ENCODE measurements around the gene ZNF433.

Gene ZNF433

DNA sequence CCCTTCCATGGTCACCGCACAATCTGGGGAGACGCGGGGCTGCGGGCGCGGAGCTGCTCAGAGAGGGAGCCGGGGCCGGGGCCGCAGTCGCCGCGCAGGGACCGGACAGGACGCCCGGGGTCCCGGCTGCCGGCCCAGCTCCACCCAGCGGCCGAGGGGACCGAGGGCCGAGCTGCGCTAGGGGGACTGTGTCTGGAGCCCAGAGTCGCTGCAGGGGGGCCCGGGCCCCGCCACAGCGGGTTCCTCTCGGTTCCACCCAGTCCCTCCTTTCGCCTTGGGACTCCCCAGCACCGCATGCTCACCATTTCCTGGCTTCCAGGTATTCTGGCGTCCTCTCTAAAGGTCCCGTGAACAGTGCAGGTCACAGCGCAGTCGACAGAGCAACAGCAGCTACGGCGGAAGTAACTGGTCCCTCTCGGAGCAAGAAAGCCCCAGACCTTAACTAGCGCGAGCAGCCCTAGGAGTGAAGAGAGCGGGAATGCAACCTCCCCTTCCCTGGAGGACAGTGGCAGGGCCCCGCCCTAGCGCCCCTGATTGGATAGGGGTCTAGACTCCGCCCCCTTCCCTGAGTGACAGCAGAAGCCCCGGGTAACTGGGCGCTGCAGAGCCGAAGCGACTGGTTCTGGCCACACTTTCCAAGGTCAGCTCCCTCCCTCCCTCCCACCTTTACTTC, 17.2 kb upstream of the ZNF433 start, which contains the start of gene ZNF878:
Gene ZNF878 (minus strand): TSS at position 465 of the 673 bp plus-strand sequence. CDS start 160 bp downstream, at position 305.
- FAIRE-seq, result no peak
- no peak for TF ChIP-seq CTCF (IDR thresholded peaks at IDR 0.05; ENCODE audit: insufficient read depth, missing control alignments)
- DNase-seq (ENCODE audit: insufficient read length, low spot score), result peak; percentile 80

GRCh38 chr19:12052091-12052496, 16.6 kb upstream of the ZNF433 start:
- no peak for DNase-seq (ENCODE audit: insufficient read length, low spot score)
- no peak for FAIRE-seq
- TF ChIP-seq CTCF (IDR thresholded peaks at IDR 0.05; ENCODE audit: insufficient read depth, missing control alignments), result no peak

- no peak for FAIRE-seq
- no peak for DNase-seq (ENCODE audit: insufficient read length, low spot score)
- no peak for TF ChIP-seq CTCF (IDR thresholded peaks at IDR 0.05; ENCODE audit: insufficient read depth, missing control alignments)
These were observed 12.4 kb upstream of the ZNF433 start for GRCh38 chr19:12047868-12048267.

DNA sequence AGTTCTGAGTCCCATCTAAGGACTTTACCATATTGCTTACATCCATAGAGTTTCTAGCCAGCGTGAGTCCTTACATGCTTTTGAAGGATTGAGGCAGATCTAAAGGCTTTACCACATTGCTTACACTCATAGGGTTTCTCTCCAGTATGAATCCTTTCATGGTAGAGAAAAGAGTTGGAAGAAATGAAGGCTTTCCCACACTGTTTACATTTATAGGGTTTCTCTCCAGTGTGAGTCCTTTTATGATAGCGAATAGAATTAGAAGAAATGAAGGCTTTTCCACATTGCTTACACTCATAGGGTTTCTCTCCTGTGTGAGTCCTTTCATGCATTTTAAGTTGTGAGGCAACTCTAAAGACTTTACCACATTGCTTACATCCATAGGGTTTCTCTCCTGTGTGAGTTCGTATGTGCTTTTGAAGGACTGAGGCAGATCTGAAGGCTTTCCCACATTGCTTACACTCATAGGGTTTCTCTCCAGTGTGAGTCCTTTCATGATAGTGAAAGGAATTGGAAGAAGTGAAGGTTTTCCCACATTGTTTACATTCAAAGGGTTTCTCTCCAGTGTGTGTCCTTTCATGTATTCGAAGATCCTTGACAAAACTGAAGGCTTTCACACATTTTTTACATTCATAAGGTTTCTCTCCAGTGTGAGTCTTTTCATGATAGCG, 8.4 kb upstream of the ZNF433 start:
- no peak for TF ChIP-seq CTCF (IDR thresholded peaks at IDR 0.05; ENCODE audit: insufficient read depth, missing control alignments)
- DNase-seq (ENCODE audit: insufficient read length, low spot score) (no peak), FAIRE-seq (no peak)

- DNase-seq (ENCODE audit: insufficient read length, low spot score), result no peak
- no peak for FAIRE-seq
These were observed 7.4 kb upstream of the ZNF433 start for GRCh38 chr19:12042893-12043292.

GRCh38 chr19:12034620-12035019, 859 bp downstream of the ZNF433 start:
- no peak for TF ChIP-seq CTCF (IDR thresholded peaks at IDR 0.05; ENCODE audit: insufficient read depth, missing control alignments)
- no peak for DNase-seq (ENCODE audit: insufficient read length, low spot score)
- FAIRE-seq, result no peak

More at GRCh38 chr19:12042893-12043292, 7.4 kb upstream of the ZNF433 start:
- no peak for TF ChIP-seq CTCF (IDR thresholded peaks at IDR 0.05; ENCODE audit: insufficient read depth, missing control alignments)

DNA sequence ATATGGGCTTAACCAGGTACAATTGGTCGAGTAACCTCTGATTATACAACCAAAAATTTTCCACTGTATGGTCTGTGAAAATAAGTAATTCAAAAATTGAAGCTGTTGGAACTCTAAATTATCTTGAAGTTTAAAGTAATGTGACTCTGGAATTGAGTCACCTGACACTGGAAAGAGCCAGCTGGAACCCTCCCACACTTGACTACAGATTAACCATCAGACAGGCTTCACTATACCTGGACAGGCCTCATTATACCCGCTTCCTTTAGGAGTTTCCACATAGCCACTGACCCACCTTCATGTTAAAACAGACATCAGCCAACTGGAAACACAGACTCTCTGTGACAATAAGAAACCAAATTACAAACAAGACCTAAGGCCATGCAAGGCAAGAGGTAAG, 1.3 kb downstream of the ZNF433 start:
- FAIRE-seq, result no peak
- no peak for DNase-seq (ENCODE audit: insufficient read length, low spot score)
- TF ChIP-seq CTCF (IDR thresholded peaks at IDR 0.05; ENCODE audit: insufficient read depth, missing control alignments), result no peak

All from D721Med (cell line).